GM19463 (cell line): Measurements from ENCODE around the gene IL27RA.
"Not testable (repeated sequence)": the region's sequence is repeated elsewhere in the genome, so short reads cannot be mapped to it uniquely, and the experiment has no call there.

Source experiments
- ATAC-seq: cut with Tn5 transposase; IDR thresholded peaks from one replicate; pipeline ENCODE4 v1.9.1; 2021; ENCODE audit warnings: mild to moderate bottlenecking, moderate library complexity; ENCODE audit not compliant: unreplicated experiment

IL27RA gene

DNA sequence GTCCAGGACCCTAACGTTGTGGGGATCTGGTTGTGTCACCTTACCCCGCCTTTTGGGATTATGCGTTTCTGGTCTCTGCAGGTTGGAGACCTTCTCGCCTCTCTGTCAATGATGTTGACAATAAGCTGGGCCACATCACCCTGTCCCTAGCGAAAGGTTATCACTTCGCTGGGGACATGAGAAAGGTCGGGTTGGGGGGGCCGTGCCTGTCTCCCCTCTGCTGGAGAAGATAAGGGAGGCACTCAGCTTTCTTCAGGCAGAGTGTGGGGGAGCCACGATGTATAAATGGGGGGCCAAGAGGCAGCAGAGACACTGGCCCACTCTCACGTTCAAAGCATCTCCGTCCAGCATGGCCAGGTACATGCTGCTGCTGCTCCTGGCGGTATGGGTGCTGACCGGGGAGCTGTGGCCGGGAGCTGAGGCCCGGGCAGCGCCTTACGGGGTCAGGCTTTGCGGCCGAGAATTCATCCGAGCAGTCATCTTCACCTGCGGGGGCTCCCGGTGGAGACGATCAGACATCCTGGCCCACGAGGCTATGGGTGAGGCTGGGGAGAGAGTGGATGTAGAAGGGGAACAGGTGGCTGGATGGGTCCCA, 3.6 kb upstream of the IL27RA start, which contains the start of gene RLN3:
Gene RLN3, plus strand, starts transcription at position 293 of the 595 bp plus-strand sequence. Its CDS starts 57 bp downstream, at position 350.
- no peak for ATAC-seq

DNA sequence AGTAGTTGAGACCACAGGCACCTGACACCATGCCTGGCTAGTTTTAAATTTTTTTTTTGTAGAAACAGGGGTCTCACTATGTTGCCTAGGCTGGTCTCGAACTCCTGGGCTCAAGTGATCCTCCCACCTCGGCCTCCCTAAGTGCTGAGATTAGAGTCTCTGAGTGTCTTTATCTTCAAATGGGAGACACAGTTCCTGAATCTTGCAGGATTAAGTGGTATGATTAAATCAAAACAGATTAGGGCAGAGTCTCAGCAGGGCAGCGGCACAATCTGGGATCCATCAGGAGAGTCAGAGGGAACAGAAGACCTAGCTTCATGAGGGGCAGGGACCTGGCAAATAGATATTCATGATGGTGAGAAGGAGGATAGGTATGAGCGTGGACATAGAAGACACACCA, 2.7 kb upstream of the IL27RA start:
- ATAC-seq = no peak

DNA sequence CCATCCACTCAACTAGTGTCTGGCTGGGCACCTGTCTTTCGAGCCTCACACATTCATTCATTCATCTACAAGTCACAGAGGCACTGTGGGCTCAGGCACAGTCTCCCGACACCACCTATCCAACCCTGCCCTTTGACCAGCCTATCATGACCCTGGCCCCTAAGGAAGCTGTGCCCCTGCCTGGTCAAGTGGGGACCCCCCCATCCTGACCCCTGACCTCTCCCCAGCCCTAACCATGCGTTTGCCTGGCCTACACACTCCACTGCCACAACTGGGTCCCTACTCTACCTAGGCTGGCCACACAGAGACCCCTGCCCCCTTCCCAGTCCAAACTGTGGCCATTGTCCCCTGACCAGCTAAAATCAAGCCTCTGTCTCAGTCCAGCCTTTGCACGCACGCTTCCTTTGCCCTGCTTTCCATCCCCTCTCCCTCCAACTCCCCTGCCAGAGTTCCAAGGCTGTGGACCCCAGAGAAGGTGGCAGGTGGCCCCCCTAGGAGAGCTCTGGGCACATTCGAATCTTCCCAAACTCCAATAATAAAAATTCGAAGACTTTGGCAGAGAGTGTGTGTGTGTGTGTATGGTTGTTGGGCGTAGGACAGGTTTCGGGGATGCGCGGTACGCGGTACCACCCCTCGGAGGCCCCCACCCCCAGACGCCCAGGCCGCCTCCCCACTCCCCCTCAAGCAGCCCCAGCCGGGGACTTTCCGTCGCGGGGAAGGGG, 404 bp upstream of the IL27RA start:
- no peak for ATAC-seq

DNA sequence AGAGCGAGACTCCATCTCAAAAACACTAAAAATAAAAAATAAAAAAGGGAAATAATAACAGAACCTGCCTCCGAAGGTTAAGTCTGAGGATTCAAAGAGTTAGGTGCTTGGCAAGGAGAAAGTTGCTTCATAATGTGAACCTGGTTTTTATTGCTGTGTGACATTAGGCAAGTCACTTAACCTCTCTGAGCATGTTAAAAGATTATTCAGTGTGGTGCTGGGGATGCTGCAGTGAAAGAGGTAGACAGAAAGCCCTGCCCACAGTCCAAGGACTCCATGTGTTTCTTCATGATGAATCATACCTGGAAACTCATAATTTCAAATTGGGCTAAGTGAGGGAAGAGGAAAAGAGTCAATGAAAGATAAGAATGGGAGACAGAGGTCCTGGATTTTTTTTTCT, 2.4 kb downstream of the IL27RA start:
- ATAC-seq = no peak

DNA sequence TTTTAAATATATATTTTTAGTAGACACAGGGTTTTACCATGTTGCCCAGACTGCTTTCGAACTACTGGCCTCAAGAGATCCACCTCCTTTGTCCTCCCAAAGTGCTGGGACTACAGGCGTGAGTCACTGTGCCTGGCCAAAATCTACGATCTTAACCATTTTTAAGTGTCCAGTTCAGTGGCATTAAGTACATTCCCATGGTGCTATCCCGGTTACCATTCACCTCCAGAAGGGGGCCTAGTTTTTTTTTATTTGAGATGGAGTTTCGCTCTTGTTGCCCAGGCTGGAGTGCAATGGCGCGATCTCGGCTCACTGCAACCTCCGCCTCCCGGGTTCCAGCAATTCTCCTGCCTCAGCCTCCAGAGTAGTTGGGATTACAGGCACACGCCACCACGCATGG, 3.6 kb downstream of the IL27RA start:
- ATAC-seq = not testable (repeated sequence)

DNA sequence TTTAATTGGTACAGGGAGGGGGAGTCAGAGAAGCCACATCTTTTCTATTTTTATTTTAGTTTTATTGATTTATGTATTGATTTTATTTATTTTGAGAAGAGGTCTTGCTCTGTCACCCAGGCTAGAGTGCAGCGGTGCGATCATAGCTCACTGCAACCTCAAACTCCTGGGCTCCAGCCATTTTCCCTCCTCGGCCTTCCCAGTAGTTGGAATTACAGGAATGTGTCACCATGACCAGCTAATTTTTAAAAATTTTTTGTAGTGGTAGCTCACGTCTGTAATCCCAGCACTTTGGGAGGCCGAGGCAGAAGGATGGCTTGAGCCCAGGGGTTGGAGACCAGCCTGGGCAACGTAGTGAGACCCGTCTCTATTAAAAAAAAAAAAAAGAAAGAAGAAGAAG, 4.1 kb downstream of the IL27RA start:
- ATAC-seq = no peak

DNA sequence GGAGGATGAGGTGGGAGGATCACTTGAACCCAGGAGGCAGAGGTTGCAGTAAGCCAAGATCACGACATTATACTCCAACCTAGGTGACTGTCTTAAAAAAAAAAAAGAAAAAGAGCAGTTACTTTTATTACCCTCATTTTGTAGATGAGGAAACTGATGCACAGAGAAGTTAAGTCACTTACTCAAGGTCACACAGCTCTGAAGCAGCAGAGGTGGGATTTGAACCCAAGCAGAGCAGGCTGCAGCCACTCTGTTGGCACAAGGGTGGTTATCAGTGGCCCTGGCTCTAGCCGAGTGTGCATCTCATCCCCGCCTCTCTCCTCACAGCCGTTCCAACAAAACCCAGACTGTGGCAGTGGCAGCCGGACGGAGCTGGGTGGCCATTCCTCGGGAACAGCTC, 7.6 kb downstream of the IL27RA start:
- no peak for ATAC-seq

GRCh38 chr19:14042659-14043608, 11.4 kb downstream of the IL27RA start:
- not testable (repeated sequence) for ATAC-seq

- ATAC-seq = not testable (repeated sequence)
Measured at GRCh38 chr19:14047866-14048265, 16.3 kb downstream of the IL27RA start.

DNA sequence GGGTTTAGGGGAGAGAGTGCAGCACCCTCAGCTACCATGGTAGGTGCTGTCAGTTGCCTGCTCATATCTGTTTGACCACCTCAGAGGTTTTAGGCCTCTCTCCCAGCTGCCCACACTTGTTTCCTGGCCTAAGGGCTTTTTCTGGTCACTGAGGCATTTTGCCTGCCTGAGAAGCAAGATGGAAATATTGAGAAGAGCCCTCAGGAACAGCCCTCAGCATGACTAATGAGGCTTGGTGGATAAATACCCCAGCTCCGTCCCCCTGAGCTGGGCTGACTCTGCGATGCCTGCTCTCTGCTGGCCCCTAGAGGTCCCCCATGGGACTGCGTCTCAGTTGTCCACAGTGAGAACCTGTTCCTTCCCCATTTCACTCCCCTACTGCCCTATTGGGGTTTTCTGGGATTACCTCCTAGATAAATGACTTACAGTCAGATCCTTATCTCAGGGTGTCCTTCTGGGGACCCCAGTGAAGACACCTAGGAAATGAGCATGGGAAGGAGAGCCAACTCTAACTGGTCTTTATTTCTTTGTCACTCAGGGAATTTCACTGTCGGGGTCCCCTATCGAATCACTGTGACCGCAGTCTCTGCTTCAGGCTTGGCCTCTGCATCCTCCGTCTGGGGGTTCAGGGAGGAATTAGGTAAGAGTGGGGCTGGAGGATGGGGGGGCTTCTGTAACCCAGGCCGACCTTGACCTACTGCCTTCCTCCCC, 17.0 kb downstream of the IL27RA start:
- ATAC-seq = no peak

DNA sequence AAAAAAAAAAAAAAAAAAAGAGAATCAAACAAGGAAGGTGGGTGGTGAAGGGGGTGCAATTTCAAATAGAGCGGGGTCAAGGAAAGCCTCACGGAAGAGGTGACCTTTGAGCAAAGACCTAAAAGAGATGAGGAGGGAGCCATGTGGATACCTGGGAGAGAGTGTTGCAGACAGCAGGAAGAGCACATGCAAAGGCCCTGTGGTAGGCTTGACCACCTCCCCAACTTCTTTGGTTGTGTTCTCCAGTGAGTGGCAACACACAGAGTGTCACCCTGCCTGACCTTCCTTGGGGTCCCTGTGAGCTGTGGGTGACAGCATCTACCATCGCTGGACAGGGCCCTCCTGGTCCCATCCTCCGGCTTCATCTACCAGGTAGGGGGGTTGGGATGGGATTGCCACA, 18.9 kb downstream of the IL27RA start:
- no peak for ATAC-seq

DNA sequence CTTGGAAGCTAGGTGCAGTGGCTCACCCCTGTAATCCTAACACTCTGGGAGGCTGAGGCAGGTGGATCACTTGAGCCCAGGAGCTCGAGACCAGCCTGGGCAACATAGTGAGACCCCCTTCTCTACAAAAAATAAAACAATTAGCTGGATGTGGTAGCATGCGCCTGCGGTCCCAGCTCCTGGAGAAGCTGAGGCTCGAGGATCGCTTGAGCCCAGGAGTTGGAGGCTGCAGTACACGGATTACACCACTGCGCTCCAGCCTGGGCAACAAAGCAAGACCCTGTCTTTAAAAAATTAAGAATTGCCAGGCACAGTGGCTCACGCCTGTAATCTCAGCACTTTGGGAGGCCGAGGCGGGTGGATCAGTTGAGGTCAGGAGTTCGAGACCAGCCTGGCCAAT, 19.4 kb downstream of the IL27RA start:
- ATAC-seq = not testable (repeated sequence)

DNA sequence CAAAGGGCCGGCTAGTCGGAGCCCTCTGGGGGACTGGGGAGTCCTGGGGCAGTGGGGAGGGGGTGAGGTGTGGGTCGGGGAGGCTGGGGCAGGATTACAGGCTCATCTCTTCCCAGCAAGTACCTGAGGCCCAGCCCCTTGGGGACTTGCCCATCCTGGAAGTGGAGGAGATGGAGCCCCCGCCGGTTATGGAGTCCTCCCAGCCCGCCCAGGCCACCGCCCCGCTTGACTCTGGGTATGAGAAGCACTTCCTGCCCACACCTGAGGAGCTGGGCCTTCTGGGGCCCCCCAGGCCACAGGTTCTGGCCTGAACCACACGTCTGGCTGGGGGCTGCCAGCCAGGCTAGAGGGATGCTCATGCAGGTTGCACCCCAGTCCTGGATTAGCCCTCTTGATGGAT, 20.4 kb downstream of the IL27RA start:
- ATAC-seq = no peak

DNA sequence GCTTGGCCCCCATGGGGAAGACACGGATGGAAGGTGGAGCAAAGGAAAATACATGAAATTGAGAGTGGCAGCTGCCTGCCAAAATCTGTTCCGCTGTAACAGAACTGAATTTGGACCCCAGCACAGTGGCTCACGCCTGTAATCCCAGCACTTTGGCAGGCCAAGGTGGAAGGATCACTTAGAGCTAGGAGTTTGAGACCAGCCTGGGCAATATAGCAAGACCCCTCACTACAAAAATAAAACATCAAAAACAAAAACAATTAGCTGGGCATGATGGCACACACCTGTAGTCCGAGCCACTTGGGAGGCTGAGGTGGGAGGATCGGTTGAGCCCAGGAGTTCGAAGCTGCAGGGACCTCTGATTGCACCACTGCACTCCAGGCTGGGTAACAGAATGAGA, 20.9 kb downstream of the IL27RA start:
- ATAC-seq = no peak

DNA sequence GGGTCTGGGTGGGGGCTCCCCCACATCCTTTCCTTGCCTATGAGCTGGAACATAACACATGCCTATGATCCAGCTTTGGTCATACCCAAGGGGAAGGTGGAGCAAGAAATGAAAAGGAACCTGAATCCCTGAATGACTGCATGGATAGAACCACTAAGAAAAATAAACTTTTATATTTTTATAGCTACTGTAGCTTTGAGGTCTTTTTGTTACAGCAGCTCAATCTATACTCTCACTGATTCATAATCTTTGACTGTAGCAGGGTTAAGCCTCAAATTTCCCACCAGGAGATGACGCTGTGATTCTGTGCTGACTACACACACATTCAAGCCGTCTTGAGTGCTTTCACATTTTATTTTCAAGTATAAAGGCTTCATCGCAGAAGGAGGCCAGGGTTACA, 21.5 kb downstream of the IL27RA start:
- ATAC-seq = no peak

DNA sequence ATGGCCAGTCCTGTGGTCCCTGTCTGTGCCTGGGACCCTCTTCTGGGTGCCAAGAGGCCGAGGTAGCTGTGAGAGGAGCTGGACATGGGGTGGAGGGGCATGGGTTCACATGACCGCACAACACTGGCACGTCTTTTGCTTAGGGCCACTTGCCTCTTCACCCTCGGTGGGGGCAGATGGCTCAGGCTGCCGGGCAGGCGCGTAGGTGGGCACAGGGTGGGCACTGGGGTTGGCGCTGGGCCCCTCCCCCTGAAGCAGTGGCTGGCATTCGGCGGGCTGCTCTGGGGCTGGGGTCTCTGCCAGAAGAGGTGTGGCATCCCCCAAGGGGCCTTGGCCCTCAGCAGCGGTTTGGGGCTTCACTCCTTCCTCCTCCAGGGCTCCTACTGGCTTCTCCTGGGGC, 21.9 kb downstream of the IL27RA start:
- ATAC-seq = no peak

DNA sequence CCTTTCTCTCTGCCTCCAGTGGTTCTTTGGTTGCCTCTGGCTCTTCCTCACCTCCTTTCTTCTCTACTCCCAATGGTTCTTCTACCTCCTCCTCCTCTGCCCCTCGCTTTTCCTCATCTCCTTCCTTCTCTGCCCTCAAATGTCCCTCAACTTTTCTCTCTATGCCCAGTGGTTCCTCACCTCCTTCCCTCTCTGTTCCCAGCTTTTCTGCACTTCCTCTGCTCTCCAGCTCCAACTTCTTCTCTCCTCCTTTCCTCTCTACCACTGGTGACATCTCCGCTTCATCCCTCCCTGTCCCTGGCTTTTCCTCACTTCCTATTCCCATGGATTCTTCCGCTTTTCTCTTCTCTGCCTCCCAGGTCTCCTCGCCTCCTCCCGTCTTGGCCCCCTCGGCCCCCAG, 22.5 kb downstream of the IL27RA start:
- no peak for ATAC-seq

GRCh38 chr19:14054721-14055120, 23.2 kb downstream of the IL27RA start:
- no peak for ATAC-seq

DNA sequence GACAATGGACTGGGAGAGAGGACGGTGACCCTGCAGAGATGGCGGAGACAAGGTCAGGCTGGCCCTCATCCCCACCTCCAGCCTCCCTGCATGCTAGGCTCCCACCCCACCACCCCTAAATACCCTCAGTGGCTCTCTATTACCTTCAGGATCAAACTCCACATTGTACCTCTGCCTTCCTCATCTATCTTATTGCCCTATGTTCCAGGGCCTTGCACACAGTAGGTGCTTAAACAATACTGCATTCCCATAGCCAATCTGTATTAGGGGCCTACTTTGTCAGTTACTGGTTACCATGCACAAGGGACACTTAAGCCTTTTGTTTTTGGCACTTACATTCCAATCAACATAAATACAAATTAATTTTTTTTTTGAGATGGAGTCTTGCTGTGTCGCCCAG, 23.8 kb downstream of the IL27RA start:
- no peak for ATAC-seq

DNA sequence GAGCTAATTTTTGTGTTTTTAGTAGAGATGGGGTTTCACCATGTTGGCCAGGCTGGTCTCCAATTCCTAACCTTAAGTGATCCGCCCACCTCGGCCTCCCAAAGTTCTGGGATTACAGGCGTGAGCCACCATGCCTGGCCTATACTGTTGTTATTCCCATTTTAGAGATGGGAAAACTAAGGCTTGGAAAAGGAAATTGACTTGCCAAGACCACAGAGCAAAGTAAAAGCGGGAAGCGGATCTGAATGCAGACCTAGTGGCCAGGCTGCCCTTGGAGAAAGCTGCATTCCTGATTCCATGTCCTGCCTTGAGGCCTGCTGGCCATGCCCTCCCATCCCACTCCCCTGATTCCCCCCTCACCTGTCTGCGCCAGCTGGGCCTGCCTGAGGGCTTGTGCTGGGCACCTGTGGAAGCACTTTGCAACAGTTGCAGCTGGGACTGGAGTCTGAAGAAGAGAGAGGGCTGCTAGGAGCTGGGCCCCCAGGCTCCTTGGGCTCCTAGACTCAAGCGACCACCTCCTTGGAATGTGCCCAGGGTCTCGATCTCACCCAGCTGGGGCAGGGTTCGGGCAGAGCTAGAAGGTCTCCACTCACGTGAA, 24.6 kb downstream of the IL27RA start:
- no peak for ATAC-seq
